Stomach (tissue), 19 donors: ENCODE measurements around the gene GJB3. TPM values are rescaled to one million over a fixed set of nuclear protein-coding genes. Genes with fewer than 3 reads are reported as not detected.
A peak's percentile ranks its signal among the peaks of the same experiment; 100 is the strongest.
"Not testable (repeated sequence)": the region's sequence is repeated elsewhere in the genome, so short reads cannot be mapped to it uniquely, and the experiment has no call there.

Source experiments
- DNase-seq, 2 donors: peaks; one replicate each; pipeline versions ENCODE4 v3.0.0 to v3.0.0-alpha.2; 2013 to 2019
- H3K27ac ChIP-seq, 5 donors: fragments of 200-600 bp in 4 of 5; sonication (generic) in 4 of 5; one replicate each; pipeline ENCODE4 v1.5.1; 2013 to 2019; ENCODE audit warnings: mild to moderate bottlenecking in 1 of 5, moderate library complexity in 1 of 5
- H3K27me3 ChIP-seq, 3 donors: fragments of 200-600 bp; sonication (generic); one replicate each; pipeline ENCODE4 v1.5.1; 2017 to 2019; ENCODE audit warnings: mixed run types in 1 of 3
- H3K36me3 ChIP-seq, 4 donors: fragments of 200-600 bp; sonication (generic); 1 replicate in 3 of 4; 2 replicates in 1 of 4; pipeline ENCODE4 v1.5.1; 2016 to 2019
- H3K4me1 ChIP-seq, 4 donors: fragments of 200-600 bp; sonication (generic); one replicate each; pipeline ENCODE4 v1.5.1; 2016 to 2019
- H3K4me3 ChIP-seq, 4 donors: fragments of 200-600 bp; sonication (generic) in 3 of 4; one replicate each; pipeline ENCODE4 v1.5.1; 2016 to 2019; ENCODE audit warnings: mild to moderate bottlenecking in 1 of 4
- H3K9me3 ChIP-seq, 4 donors: fragments of 200-600 bp; sonication (generic); one replicate each; pipeline ENCODE4 v1.5.1; 2016 to 2019
- EP300 ChIP-seq: sonication (generic); formaldehyde crosslinking; IDR thresholded peaks from one replicate; pipeline ENCODE4 v1.6.1; 2017; ENCODE audit warnings: antibody characterized with exemption
- POLR2A ChIP-seq, 4 donors: fragments of 450-650 bp; IDR thresholded peaks; one replicate each; pipeline ENCODE4 v1.6.1; 2016; ENCODE audit warnings: antibody characterized with exemption in 4 of 4, control low read depth in 2 of 4, mild to moderate bottlenecking in 1 of 4, moderate library complexity in 1 of 4
- POLR2AphosphoS5 ChIP-seq, 3 donors: sonication (generic); formaldehyde crosslinking; IDR thresholded peaks; one replicate each; pipeline ENCODE4 v1.6.1; 2016; ENCODE audit warnings: antibody characterized with exemption in 3 of 3
- WGBS, 5 donors: extraction: QIAGEN DNeasy Blood & Tissue Kit in 3 of 5; methylation state at CpG; one replicate each; pipeline versions ENCODE4 v1.1.5 to v1.1.7; 2013 to 2018; 5-methylcytosine and 5-hydroxymethylcytosine counted together
- intact Hi-C: fragments of 100-400 bp; cut with DNase I; formaldehyde crosslinking; loops from one replicate; pipeline ENCODE4 v1.15.1; 2023; ENCODE audit warnings: low total_unique reads
- long read RNA-seq, 10 donors: transcript quantifications; one replicate each; lab custom pipeline, GENCODE V29; 2026
- polyA plus RNA-seq, 3 donors: library from polyadenylated mRNA; stranded (reverse); fragments of 200-250 nt; gene quantifications; one replicate each; pipeline ENCODE4 v1.2.3, GENCODE V29; 2013
- total RNA-seq, 5 donors: library from RNA; depleted of rRNA; stranded (reverse); fragments of >200 nt; gene quantifications; one replicate each; pipeline versions ENCODE4 v1.1.0 to v1.2.3, GENCODE V29; 2014 to 2016
- TF ChIP-seq, protein P1 (sequence below), 7 experiments: fragments of 450-650 bp in 4 of 7; fragments of 200-600 bp in 3 of 7; sonication (generic) in 3 of 7; IDR thresholded peaks; one replicate each; pipeline ENCODE4 v1.5.1; 2016 to 2019; ENCODE audit warnings: antibody characterized with exemption in 7 of 7, control low read depth in 2 of 7, mild to moderate bottlenecking in 1 of 7
- donor health status: healthy with polysubstance abuse.
- donor health status: Bipolar disorder and iron deficiency.
- donor health status: healthy.

Gene GJB3
- 1 to 10 TPM in 3 of 5 donors, under 1 TPM in 1, not detected in 1; 0.58 to 2.8 (median 1.8) TPM for total RNA-seq
- 10 to 100 TPM in 1 of 3 donors, 1 to 10 TPM in 2; 1.8 to 32.3 (median 3.1) TPM for polyA plus RNA-seq
- long read RNA-seq, donor 1 = 0 reads
- long read RNA-seq, donor 2 = 0 reads
- long read RNA-seq, donor 3 = 0 reads
- long read RNA-seq, donor 4 = 0 reads
- long read RNA-seq, donor 5, partial matches to known transcripts = 0 of 2 reads
- long read RNA-seq, donor 5, other reads (novel, unspliced or antisense) = 0 of 2 reads
- long read RNA-seq, donor 6 = 0 reads
- long read RNA-seq, donor 7, partial matches to known transcripts = 0 of 1 reads
- long read RNA-seq, donor 7, other reads (novel, unspliced or antisense) = 0 of 1 reads
- long read RNA-seq, donor 8 = 0 reads
- long read RNA-seq, donor 9 = 0 reads
- long read RNA-seq, donor 10, partial matches to known transcripts = 0 of 1 reads
- long read RNA-seq, donor 10, other reads (novel, unspliced or antisense) = 0 of 1 reads

DNA sequence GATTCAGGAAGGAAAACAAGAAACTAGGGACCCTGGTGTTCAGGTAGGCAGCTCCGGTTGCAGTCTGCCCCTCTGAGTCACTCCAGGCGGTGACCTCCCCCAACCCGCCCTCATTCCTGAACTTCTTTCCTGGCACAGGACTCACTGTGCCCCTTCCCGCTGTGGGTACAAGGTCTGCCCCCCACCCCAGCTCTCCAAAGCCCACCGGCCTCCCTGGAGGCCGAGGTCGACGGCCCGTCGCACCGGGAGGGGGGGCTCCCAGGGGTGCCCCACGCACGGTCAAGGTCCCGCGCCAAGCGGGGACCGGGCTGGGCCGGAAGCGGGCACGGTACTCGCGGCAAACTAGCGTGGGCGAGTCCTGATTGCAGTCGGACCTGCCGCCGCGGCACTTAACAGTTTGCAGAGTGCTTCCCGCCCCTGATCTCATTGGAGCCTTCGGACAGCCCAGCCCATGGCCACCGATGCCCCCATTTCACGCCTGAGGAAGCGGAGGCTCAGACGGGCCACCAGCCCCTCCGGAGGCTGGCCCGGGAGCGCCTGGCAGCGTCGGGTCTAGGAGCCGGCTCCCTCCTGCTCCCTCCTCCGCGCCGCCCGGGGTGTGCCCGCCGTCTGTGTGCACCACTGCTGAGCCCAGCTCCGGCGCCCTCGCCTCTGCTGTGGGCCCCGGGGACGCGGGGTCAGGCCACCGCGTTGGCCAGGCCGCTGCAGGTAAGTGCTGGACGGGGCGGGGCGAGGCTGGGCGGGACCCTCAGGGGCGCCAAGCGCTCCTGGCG, at the start of gene GJB3:
Gene GJB3, plus strand, starts transcription at position 144 of the 773 bp plus-strand sequence. CDS start 3,549 bp downstream, outside the sequence.
- H3K9me3 ChIP-seq = no peaks in the 10 kb centered on the region
- peaks cover 14 to 33% (median 25%) of the 10 kb centered on the region in 4 donors for H3K4me1 ChIP-seq
- H3K27me3 ChIP-seq = peaks cover 6 to 75% (median 24%) of the 10 kb centered on the region in 3 donors
- H3K4me3 ChIP-seq = peak within 1 kb of the TSS; percentile 36 to 52 (median 40)
- DNase-seq = peak in 1 of 2 donors; percentile 63
- TF ChIP-seq POLR2A (IDR thresholded peaks at IDR 0.05) (no peak), EP300 (no peak), POLR2AphosphoS5 (IDR thresholded peaks at IDR 0.05) (no peak)
- TF ChIP-seq, protein P1, sequence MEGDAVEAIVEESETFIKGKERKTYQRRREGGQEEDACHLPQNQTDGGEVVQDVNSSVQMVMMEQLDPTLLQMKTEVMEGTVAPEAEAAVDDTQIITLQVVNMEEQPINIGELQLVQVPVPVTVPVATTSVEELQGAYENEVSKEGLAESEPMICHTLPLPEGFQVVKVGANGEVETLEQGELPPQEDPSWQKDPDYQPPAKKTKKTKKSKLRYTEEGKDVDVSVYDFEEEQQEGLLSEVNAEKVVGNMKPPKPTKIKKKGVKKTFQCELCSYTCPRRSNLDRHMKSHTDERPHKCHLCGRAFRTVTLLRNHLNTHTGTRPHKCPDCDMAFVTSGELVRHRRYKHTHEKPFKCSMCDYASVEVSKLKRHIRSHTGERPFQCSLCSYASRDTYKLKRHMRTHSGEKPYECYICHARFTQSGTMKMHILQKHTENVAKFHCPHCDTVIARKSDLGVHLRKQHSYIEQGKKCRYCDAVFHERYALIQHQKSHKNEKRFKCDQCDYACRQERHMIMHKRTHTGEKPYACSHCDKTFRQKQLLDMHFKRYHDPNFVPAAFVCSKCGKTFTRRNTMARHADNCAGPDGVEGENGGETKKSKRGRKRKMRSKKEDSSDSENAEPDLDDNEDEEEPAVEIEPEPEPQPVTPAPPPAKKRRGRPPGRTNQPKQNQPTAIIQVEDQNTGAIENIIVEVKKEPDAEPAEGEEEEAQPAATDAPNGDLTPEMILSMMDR (IDR thresholded peaks at IDR 0.05) = no peak
- peak within 1 kb of the TSS in 4 of 5 donors; percentile 40 to 78 (median 60) for H3K27ac ChIP-seq
- peaks cover 0 to 7% (median 0%) of the 10 kb centered on the region in 4 donors for H3K36me3 ChIP-seq
- intact Hi-C loops = no loop called here
- WGBS, 5 donors = 1 to 14% (median 2%) methylated on average over 5 to 62 of the region's 62 CpGs

GRCh38 chr1:34732831-34733230, 48.2 kb upstream of the GJB3 start:
- H3K4me1 ChIP-seq, DNase-seq, H3K36me3 ChIP-seq, H3K9me3 ChIP-seq, intact Hi-C loops, H3K4me3 ChIP-seq, H3K27ac ChIP-seq: not testable (repeated sequence)
- peaks cover 0 to 66% (median 4%) of the 10 kb centered on the region in 3 donors for H3K27me3 ChIP-seq
- WGBS, 5 donors = 59 to 77% (median 66%) methylated on average over 7 of the region's 7 CpGs

- no peak for DNase-seq
- intact Hi-C loops = no loop called here
- Histone ChIP-seq H3K4me1 (no peaks in the 10 kb centered on the region), H3K9me3 (no peaks in the 10 kb centered on the region), H3K4me3 (no peak overlapping the region), H3K27me3 (peaks cover 0 to 60% (median 4%) of the 10 kb centered on the region in 3 donors), H3K36me3 (no peaks in the 10 kb centered on the region), H3K27ac (no peak overlapping the region)
- 76 to 85% (median 79%) methylated on average over 10 of the region's 10 CpGs for WGBS, 5 donors
- TF ChIP-seq, protein P1 (IDR thresholded peaks at IDR 0.05) = no peak
- TF ChIP-seq POLR2A (IDR thresholded peaks at IDR 0.05) = no peak
- no peak for TF ChIP-seq POLR2AphosphoS5 (IDR thresholded peaks at IDR 0.05)
- no peak for TF ChIP-seq EP300
These were observed 44.3 kb upstream of the GJB3 start for GRCh38 chr1:34736692-34737091.

DNA sequence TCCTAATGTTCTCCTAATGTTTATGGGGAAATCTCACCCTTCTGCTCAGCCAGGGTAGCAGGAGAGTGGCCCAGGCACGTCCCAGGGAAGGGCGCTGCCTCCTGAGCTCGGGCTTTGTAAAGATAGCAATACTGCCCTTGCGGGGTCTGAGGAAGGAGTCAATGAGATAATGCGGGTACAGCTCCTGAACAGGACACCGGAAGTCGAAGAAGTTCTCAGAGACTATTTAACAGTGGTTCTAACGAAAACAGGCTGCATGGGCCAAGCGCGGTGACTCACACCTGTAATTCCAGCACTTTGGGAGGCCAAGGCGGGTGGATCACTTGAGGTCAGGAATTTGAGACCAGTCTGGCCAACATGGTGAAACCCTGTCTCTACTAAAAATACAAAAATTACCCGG, 43.8 kb upstream of the GJB3 start:
- H3K4me3 ChIP-seq, H3K9me3 ChIP-seq, H3K36me3 ChIP-seq, intact Hi-C loops, H3K27ac ChIP-seq, DNase-seq, H3K4me1 ChIP-seq: not testable (repeated sequence)
- H3K27me3 ChIP-seq = peaks cover 0 to 59% (median 4%) of the 10 kb centered on the region in 3 donors
- WGBS, 5 donors = 81 to 88% (median 86%) methylated on average over 12 of the region's 12 CpGs

DNA sequence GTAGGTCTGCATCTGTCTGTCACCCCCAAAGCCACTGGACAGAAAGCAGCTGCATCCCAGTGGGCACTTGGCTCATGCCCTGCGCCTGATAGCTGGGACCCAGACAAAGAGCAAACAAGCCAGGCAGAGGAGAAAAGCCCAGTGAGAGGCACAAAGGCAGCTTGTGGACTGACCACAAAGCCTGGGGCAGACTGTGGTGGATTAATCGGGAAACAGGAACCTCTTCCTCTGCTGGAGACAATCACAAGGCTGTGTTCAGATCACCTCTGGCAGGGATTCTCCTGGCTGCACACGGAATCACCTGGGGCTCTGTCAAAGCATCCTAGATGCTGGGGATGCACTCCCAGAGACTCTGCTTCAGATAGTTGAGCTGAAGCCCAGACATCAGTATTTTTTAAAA, 41.4 kb upstream of the GJB3 start:
- peaks cover 4 to 10% (median 6%) of the 10 kb centered on the region in 4 donors for H3K4me1 ChIP-seq
- H3K27me3 ChIP-seq = peaks cover 0 to 60% (median 4%) of the 10 kb centered on the region in 3 donors
- intact Hi-C loops = loop anchor here (5.0 kb wide), 1 partner anchor 1107 kb away; no protein-coding TSS in a partner anchor
- H3K36me3 ChIP-seq = no peaks in the 10 kb centered on the region
- 32 to 60% (median 37%) methylated on average over 1 to 3 of the region's 3 CpGs for WGBS, 5 donors
- no peaks in the 10 kb centered on the region for H3K9me3 ChIP-seq
- no peak overlapping the region for H3K27ac ChIP-seq
- TF ChIP-seq EP300 (no peak), POLR2AphosphoS5 (IDR thresholded peaks at IDR 0.05) (no peak), POLR2A (IDR thresholded peaks at IDR 0.05) (no peak)
- TF ChIP-seq, protein P1 (IDR thresholded peaks at IDR 0.05) = no peak
- H3K4me3 ChIP-seq = no peak overlapping the region
- no peak for DNase-seq
